ENCODE results near the gene PRAC2. TPM values are rescaled to one million over a fixed set of nuclear protein-coding genes. Genes with fewer than 3 reads are reported as not detected.

PRAC2 gene
- total RNA-seq, 4 donors from 2014 or later = not detected

DNA sequence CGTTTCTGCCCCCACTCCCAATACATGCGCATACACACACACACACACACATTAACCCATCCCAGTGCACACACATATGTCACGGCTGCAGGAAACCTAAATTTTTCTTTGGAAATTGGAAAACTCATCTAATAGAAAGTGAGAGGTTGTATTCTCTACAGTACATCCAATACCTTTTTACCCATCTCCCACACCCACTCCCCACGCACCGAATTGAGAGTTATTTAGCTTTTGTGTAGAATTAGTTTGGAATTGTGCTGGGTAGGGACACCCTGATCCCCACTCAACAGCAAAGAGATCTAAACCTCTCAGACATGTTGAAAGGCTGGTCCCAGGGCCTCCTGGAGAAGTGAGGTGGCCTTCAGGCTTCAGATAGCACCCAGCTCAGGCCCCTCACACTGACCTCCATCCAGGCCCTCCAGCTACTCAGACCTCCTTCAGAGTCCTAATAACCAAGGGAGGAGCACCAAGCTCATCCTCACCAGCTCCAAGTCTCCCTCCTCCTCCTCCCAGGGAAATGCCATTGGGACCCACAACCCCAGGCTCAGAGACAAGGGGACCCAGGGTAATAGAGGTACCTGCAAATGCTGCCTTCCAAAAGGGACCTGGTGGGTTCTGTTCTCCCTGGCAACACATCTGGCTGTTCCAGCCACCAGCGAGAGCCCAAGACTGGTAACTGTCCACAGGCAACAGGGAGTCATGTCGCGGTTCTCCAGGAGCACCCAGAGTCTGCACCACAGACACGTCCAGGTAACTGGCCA lies 4.6 kb downstream of the PRAC2 start:
- no peak overlapping the region for H3K4me3 ChIP-seq
- WGBS, 2 donors = 50 to 53% methylated on average over 5 of the region's 9 CpGs
- no peaks in the 10 kb centered on the region for H3K9me3 ChIP-seq
- intact Hi-C loops (cut with DNase I) = loop anchor here (5.0 kb wide), 1 partner anchor 65 kb away; no protein-coding TSS in a partner anchor
- H3K27ac ChIP-seq = no peak overlapping the region
- H3K36me3 ChIP-seq = no peaks in the 10 kb centered on the region
- no peak for DNase-seq
- peaks cover 7 to 45% (median 33%) of the 10 kb centered on the region in 3 donors for H3K4me1 ChIP-seq
- H3K27me3 ChIP-seq = peaks cover 65 to 100% (median 83%) of the 10 kb centered on the region in 4 donors
- no peak for TF ChIP-seq POLR2A (IDR thresholded peaks at IDR 0.05)
- TF ChIP-seq, protein P1, sequence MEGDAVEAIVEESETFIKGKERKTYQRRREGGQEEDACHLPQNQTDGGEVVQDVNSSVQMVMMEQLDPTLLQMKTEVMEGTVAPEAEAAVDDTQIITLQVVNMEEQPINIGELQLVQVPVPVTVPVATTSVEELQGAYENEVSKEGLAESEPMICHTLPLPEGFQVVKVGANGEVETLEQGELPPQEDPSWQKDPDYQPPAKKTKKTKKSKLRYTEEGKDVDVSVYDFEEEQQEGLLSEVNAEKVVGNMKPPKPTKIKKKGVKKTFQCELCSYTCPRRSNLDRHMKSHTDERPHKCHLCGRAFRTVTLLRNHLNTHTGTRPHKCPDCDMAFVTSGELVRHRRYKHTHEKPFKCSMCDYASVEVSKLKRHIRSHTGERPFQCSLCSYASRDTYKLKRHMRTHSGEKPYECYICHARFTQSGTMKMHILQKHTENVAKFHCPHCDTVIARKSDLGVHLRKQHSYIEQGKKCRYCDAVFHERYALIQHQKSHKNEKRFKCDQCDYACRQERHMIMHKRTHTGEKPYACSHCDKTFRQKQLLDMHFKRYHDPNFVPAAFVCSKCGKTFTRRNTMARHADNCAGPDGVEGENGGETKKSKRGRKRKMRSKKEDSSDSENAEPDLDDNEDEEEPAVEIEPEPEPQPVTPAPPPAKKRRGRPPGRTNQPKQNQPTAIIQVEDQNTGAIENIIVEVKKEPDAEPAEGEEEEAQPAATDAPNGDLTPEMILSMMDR (IDR thresholded peaks at IDR 0.05) = no peak

GRCh38 chr17:48728232-48729231 lies 5.5 kb downstream of the PRAC2 start, which contains the start of gene HOXB13:
Gene HOXB13 (minus strand): TSS chr17:48728750. CDS start chr17:48728593, 157 bp downstream.
- intact Hi-C loops (cut with DNase I) = loop anchor here (5.0 kb wide), 1 partner anchor 64 kb away; no protein-coding TSS in a partner anchor
- Histone ChIP-seq H3K9me3 (no peaks in the 10 kb centered on the region), H3K4me1 (peaks cover 7 to 45% (median 27%) of the 10 kb centered on the region in 3 donors), H3K27ac (no peak within 1 kb of the TSS), H3K36me3 (no peaks in the 10 kb centered on the region), H3K27me3 (peaks cover 63 to 100% (median 78%) of the 10 kb centered on the region in 4 donors), H3K4me3 (peak within 1 kb of the TSS in 2 of 4 donors; percentile 15 to 45)
- DNase-seq = no peak
- 7 to 12% methylated on average over 18 to 27 of the region's 55 CpGs for WGBS, 2 donors
- TF ChIP-seq, protein P1 (IDR thresholded peaks at IDR 0.05) = no peak
- no peak for TF ChIP-seq POLR2A (IDR thresholded peaks at IDR 0.05)

DNA sequence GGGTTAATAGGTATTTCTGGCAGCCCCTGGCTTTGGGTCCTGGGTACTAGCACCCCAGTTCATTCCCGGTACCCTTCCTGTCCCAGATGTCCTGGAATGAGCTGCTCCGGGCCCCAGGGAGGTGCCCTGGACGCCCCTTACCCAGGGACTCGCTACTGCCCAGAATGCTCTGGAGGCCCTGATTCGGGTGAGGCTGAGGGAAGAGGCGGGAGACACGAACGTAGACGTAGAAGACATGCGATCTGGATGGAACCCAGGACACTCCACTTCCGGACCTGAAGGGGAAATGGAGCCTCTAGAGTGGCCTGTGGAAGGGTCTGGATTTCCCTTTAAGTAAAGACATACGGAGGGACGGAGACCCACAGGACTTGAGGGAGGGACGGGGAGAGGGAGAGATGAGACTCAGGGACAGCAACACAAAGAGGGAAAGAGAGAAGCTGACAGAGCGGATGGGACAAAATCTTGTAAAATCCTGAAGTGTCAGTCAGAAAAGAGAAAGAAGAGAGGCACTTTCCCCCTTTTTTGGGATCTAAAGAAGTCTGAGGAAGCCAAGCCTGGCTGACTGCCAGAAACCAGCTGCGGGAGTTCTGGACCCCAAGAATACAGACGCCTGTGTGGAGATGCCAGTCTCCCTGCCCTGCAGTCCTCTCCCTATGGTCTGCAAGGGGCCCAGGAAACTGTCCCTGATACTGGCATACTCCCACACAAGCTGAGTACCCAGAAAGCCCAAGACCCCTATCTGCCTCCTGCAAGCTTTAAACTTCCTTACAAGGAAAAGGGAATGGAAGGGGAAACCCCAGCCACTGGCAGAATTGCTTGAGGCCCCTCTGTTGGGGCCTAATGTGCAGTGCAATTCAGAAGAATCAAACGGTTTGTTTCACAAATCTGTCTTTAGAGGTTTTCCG lies 6.6 kb downstream of the PRAC2 start:
- DNase-seq = no peak
- intact Hi-C loops (cut with DNase I) = loop anchor here (5.0 kb wide), 1 partner anchor 63 kb away; no protein-coding TSS in a partner anchor
- Histone ChIP-seq H3K27ac (no peak overlapping the region), H3K4me1 (peaks cover 3 to 35% (median 18%) of the 10 kb centered on the region in 3 donors), H3K4me3 (no peak overlapping the region), H3K27me3 (peaks cover 61 to 100% (median 79%) of the 10 kb centered on the region in 4 donors), H3K36me3 (no peaks in the 10 kb centered on the region), H3K9me3 (no peaks in the 10 kb centered on the region)
- TF ChIP-seq, protein P1 (IDR thresholded peaks at IDR 0.05) = no peak
- TF ChIP-seq POLR2A (IDR thresholded peaks at IDR 0.05) = no peak
- WGBS, 2 donors = 12 to 18% methylated on average over 14 of the region's 19 CpGs

GRCh38 chr17:48730240-48730550 lies 7.2 kb downstream of the PRAC2 start:
- Histone ChIP-seq H3K4me1 (peaks cover 0 to 29% (median 13%) of the 10 kb centered on the region in 3 donors), H3K27me3 (peaks cover 55 to 100% (median 76%) of the 10 kb centered on the region in 4 donors), H3K9me3 (no peaks in the 10 kb centered on the region), H3K36me3 (no peaks in the 10 kb centered on the region), H3K27ac (no peak overlapping the region), H3K4me3 (no peak overlapping the region)
- no peak for TF ChIP-seq POLR2A (IDR thresholded peaks at IDR 0.05)
- TF ChIP-seq, protein P1 (IDR thresholded peaks at IDR 0.05) = no peak
- intact Hi-C loops (cut with DNase I) = no loop called here
- 32 to 55% methylated on average over 3 of the region's 3 CpGs for WGBS, 2 donors
- DNase-seq = no peak

Data from esophagus squamous epithelium (tissue), 5 donors.